Fibroblast of lung (primary cell): ENCODE measurements around the gene OR2AE1.
"Not testable (repeated sequence)": the region's sequence is repeated elsewhere in the genome, so short reads cannot be mapped to it uniquely, and the experiment has no call there.

Source experiments
- CTCF ChIP-seq, 2 donors: IDR thresholded peaks in 1 of 2; conservative IDR thresholded peaks in 1 of 2; 1 replicate in 1 of 2; 2 replicates in 1 of 2; pipeline ENCODE4 v1.5.1; 2011 to 2012; ENCODE audit warnings: low read length in 2 of 2, control low read depth in 1 of 2, inconsistent platforms in 1 of 2, low read depth in 1 of 2, mild to moderate bottlenecking in 1 of 2
- EZH2 ChIP-seq: IDR thresholded peaks from 2 replicates; pipeline ENCODE4 v1.5.1; 2012; ENCODE audit warnings: low read length, control low read depth, mild to moderate bottlenecking; ENCODE audit errors: missing control alignments

GRCh38 chr7:99867477-99867876, 9.4 kb downstream of the OR2AE1 start:
- TF ChIP-seq EZH2; CTCF (conservative IDR thresholded peaks at IDR 0.05 in 1 of 2, IDR thresholded peaks at IDR 0.05 in 1 of 2; ENCODE audit: low read depth in 1 of 2, low read length in 2 of 2): not testable (repeated sequence)
